Measurements from ENCODE around the gene FOXK1. TPM values are rescaled to one million over a fixed set of nuclear protein-coding genes. Genes with fewer than 3 reads are reported as not detected.

Gene FOXK1
- total RNA-seq, 1 donor from 2014 or later: 21.2 TPM

DNA sequence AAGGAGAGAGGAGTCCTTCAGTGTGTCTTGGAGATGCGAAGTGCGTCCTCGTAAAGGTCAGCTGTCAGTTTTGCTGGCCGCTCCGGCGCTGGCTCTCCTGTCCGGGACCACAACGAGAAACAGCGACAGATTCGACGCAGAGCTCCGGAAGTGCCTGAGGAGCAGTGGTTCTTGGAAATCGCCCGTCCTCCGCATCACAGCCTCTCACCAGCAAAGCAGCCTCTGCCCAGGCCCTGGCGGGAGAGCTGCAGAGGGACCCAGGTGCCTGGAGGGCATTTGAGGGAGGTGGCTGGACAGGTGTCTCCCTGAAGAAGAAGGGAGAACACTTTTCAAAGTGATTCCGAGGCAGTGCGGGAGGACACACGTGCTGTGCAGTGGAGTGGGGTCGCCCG, 81.7 kb downstream of the FOXK1 start:
- DNase-seq (ENCODE audit: low read depth in 2 of 2): no peak

DNA sequence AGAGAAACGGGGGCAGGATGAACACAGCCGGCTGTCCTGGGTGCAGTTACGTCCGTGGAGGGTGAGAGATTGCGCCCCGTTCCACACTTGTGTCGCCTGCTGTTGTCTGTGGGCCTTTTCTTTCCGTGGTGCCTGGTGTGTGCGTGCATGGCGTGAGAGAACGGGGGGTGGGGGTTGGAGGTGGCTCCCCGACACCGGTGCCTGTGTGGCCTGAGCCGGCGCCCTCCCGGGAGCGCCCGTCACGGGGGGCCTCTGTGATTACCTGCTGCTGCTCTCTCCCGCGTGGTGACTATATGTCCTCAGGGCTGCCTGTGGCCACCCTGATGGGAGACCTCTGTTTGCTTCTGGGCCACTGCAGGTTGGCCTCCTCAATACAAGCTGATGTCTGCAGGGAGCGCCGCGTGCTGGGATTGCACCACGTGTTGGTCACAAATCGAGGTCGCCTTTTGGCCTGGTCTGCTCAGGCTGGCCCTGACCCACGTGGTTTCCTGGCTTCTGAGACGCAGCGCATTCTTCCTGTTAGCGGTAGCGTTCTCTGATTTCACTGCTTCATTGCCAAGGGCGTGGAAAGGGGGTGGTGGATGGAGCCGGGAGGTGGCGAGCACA, 82.4 kb downstream of the FOXK1 start:
- DNase-seq (ENCODE audit: low read depth in 2 of 2): no peak

GRCh38 chr7:4765776-4766490, 83.8 kb downstream of the FOXK1 start:
- no peak for DNase-seq (ENCODE audit: low read depth in 2 of 2)

GRCh38 chr7:4766666-4767519, 84.8 kb downstream of the FOXK1 start:
- no peak for DNase-seq (ENCODE audit: low read depth in 2 of 2)

DNA sequence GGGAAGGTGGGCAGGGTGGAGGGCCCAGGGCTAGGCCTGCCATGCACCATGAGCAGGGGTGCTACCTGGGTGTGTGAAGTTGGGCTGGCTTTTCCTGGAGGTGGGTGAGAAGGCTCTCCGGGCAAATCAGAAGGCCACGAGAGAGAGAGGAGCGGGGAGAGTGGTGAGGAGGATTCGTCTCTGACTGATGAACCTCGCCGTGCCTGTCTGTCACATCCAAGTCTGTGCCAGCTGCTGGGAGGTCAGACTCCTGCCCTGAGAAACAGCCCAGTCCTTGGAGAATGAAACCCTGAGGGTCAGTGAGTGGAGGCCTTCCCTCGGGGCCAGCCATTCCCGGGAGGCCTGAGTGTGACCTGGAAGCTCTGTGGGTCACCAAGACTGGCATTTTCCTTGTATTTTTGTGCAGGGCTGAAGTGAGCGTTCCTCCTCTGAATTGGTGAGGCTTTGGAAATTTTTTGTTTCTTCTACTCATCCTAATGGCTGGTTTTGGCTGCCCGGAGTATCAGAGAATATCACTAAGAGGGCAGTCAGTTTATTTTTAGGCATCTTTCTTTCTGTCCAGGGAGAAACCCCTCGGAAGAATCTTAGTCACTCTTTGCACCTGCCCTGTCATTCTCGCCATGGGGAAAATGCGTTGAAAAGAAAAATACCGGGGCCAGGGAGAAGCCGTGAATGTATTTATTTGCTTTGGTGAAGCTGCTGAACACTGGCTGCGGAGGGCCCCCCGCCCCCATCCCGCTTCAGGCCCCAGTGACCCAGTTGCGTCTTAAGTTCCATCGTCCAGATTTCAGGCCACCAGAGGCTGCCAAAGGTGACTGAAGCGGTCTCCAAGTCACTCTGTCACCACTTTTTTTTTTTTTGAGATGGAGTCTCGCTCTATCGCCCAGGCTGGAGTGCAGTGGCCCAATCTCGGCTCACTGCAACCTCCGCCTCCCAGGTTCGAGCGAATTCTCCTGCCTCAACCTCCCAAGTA, 86.8 kb downstream of the FOXK1 start:
- no peak for DNase-seq (ENCODE audit: low read depth in 2 of 2)

DNA sequence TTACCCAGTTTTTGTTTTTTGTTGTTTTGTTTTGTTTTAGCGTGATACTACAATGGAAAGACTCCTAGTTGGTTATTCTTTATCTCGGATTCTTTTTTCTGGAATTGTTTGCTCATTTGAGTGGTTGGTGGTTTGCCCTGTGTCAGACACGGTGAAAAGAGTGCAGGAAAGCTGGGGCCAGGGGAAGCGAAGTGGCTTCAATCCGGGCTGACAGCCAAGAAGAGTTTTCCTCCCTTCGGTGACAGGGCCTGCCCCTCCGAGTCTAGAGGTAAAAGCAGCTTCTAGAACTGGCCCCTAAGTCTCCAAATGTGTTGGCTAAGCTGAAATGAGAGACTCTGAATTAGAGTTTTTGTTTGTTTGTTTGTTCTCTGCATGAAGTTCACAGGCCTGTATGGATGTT, 87.7 kb downstream of the FOXK1 start:
- peak in 1 of 2 donors; percentile 69 for DNase-seq (ENCODE audit: low read depth in 2 of 2)

DNA sequence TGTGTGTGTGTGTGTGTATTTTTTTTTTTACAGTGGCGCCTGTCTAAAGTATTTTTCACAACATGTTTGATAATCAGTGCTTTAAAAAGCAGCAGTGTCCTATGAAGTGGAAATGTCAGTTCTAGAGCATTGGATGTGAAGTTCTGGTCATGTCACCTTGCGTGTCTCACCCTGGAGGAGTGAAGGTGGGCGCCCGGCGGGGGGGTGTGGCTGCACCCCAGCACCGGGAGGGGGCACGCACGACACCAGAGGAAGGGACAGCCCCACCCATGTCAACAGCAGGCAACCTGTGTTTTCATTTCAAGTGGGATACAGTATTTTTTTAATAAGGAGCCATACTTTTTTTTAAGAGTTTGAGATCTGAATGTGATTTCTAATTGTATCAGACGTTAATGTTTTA, 88.8 kb downstream of the FOXK1 start:
- no peak for DNase-seq (ENCODE audit: low read depth in 2 of 2)

DNA sequence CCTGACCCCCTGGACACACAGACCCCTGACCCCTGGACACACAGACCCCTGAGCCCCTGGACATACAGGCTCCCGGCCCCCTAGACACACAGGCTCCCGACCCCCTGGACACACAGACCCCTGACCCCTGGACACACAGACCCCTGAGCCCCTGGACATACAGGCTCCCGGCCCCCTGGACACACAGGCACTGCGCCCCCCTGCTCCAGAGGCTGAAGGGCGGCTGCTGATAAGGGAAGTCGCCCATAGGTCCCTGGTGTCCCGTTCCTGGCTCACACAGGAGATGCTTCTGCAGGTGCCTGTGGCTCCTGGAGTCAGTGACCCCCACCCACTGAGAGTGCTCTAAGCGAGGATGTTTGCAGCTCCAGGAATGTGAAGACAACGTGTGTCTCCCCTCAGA, 89.6 kb downstream of the FOXK1 start:
- DNase-seq (ENCODE audit: low read depth in 2 of 2): no peak

- no peak for DNase-seq (ENCODE audit: low read depth in 2 of 2)
Measured at GRCh38 chr7:4772306-4772705, 90.2 kb downstream of the FOXK1 start.

DNA sequence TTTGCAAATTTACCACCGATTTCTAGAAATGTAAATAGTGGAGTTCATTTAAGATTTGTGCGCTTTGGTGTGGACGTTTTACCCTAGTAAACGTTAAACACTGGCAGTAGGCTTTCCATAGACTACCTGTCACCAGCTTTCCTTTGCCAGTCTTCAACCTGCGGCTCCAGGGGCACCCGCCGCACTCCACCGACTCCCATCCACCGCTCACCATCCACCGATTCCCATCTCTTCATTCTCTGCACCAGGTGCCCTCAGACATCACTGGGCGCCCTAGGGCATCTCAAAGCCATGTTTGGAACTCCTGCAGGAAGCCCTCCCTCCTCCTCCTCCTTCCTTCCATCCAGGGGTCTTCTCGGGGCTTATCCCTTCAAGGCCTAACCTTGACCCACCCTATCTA, 91.9 kb downstream of the FOXK1 start:
- no peak for DNase-seq (ENCODE audit: low read depth in 2 of 2)

- DNase-seq (ENCODE audit: low read depth in 2 of 2): peak; percentile 69 to 76
Measured at GRCh38 chr7:4774658-4775249, 92.7 kb downstream of the FOXK1 start.

DNA sequence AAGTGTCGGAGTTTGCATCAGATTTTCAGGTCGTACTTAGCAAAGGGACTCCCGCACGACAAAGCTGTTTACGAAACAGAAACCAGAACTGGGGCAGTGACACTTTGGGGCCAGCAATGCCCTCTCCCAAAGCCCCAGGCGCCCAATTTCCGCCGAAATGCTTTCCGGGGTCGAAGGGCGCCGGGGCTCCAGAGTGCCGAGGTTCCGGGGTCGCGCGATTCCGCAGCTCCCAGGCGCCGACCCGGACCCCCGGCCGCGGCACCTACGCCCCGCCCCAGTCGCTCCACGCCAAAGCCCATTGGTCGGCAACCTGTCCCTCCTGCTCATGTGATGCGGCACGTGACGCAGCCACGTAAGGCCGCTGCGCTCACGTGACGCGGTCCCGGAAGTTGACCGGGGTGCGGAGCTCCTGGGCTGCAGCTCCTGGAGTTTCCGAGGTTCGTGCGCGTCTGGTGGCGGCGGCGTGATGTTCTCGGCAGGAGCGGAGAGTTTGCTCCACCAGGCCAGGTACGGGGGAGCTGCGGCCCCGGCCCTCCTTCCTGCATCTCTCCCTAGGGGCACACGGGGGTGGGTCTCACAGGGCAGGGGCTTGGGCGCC, 93.3 kb downstream of the FOXK1 start, which contains the start of gene AP5Z1:
TSS of gene AP5Z1 (plus strand) at position 374 of the 598 bp plus-strand sequence. CDS start at position 467, 93 bp downstream.
- peak; percentile 91 to 97 for DNase-seq (ENCODE audit: low read depth in 2 of 2)

DNA sequence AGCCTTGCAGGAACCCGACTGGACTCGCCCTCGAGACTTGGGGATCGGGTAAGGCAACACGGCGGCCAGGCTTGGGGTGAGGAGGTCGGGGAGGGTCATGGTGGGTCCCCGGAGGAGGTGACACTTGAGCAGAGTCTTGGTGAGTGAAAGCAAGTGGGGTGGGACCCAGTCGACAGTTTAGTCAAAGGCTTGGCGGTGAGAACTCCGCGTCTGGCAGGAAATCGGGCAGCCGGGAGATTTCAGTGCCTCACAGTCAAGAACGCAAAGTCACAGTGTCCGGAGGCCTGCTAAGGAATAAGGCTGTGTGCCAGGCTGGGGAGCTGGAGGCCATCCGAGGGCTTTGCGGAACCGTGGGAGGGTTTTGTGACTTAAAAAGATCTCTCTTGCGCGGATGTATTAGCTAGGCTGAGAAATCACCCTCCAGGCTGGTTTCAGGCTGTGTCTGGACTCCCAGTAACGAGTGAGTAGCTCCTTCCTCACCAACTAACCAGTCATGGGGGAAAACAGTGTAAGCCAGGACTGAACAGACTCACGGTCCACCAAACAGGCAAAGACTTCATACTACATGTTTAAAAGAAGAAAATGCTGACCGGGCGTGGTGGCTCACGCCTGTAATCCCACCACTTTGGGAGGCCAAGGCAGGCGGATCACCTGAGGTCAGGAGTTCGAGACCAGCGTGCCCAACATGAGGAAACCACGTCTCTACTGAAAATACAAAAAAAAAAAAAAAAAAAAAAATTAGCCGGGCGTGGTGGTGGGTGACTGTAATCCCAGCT, 93.9 kb downstream of the FOXK1 start:
- peak in 1 of 2 donors; percentile 79 for DNase-seq (ENCODE audit: low read depth in 2 of 2)

GRCh38 chr7:4779118-4779517, 97.0 kb downstream of the FOXK1 start:
- DNase-seq (ENCODE audit: low read depth in 2 of 2): no peak

GRCh38 chr7:4781366-4782069, 99.4 kb downstream of the FOXK1 start:
- no peak for DNase-seq (ENCODE audit: low read depth in 2 of 2)

DNA sequence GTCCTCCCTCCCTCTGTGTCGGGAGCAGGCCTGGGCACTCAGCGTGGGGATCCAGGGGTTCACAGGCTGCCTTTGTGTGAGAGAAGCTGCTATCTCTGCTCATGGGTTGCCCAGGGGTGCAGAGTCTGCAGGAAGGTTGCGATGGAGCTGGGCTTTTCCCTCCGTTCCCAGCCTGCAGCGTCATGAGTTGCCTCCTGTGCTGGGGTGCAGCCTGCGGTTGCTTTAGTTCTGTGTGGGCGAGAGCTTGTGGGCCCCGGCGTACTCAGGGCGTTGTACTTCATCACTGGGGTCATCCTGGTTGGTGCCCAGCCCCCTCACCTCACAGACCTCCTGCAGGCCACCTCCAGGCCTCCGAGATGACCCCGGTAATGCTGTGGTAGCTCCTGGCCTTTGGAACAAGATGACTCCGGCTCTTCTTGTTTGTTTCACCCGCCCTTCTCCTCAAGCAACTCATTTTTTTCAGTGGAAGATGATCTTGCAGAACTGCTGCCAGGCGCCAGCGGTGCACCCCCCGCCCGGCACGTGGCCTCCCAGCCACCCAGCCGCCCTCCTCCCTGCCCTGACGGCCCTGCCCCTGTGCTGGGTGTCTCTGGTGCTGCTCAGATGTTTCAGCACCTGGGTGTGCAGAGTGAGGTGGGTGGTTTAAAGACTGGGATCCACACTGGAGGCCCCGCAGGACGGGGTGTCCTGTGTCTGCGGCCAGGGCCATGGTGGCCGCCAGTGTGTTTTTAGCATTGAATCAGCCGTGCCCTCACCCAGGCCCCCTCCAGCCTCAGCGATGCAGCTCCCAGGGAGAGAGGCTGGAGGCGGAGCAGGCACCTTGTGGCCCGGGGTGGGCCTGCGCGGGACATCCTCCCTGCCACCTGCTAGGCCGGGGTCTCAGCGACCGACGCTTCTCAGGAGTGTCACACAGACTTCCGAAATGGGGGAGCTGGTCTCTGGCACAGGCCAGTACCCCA, 100.5 kb downstream of the FOXK1 start:
- DNase-seq (ENCODE audit: low read depth in 2 of 2): no peak

DNA sequence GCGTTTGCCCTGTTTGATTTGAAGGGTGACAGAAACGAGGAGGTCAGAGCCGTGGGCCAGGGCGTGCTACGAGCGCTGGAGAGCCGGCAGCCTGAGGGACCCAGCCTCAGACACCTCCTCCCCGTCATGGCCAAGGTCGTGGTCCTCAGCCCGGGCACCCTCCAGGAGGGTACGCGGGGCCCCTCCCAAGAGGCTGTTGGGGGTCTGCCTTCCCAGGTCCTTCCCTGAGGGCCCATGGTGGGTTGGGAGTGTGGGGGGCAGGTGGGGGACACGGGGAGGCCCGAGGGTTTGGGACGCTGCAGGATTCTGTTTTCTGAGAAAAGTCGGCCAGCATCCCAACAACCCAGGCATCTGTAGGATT, 101.2 kb downstream of the FOXK1 start:
- no peak for DNase-seq (ENCODE audit: low read depth in 2 of 2)
